Endothelial cell of umbilical vein (primary cell): Measurements from ENCODE around the gene CHMP4A. TPM values are rescaled to one million over a fixed set of nuclear protein-coding genes. Genes with fewer than 3 reads are reported as not detected.

Experiments
- Bru-seq: library from RNA; stranded (reverse); fragments of 400-500 nt; gene quantifications from one replicate; lab custom pipeline; 2021; lab: Mats Ljungman, UMichigan
- BruChase-seq, 2 experiments: library from RNA; stranded (reverse); fragments of 400-500 nt; gene quantifications; one replicate each; lab custom pipeline; 2021; lab: Mats Ljungman, UMichigan
- BruUV-seq: library from RNA; stranded (reverse); fragments of 400-500 nt; replicated peaks from 2 replicates; lab custom pipeline; 2021; lab: Mats Ljungman, UMichigan
- CTCF ChIA-PET: fragments of 300-600, 350-600 bp; sonication (Branson Sonifier 250); formaldehyde crosslinking; loops from one replicate; lab custom pipeline; 2021; ENCODE audit warnings: antibody characterized with exemption, inconsistent platforms; lab: Charles Lee
- POLR2A ChIA-PET: fragments of 300-600, 350-600 bp; sonication (Branson Sonifier 250); formaldehyde crosslinking; loops from one replicate; lab custom pipeline; 2021; ENCODE audit warnings: antibody characterized with exemption, inconsistent platforms; lab: Charles Lee
- DNase-seq: peaks from one replicate; pipeline ENCODE4 v3.0.0-alpha.2; 2011; ENCODE audit warnings: low read depth, low spot score
- FAIRE-seq: peaks from 2 replicates; lab custom pipeline; 2011; peaks lifted over from hg19 to GRCh38; lab: Jason Lieb, UNC
- H2AFZ ChIP-seq: 2 replicates; pipeline ENCODE4 v1.6.0; 2012; ENCODE audit warnings: low read depth, low read length, control low read depth, inconsistent platforms
- H3K27ac ChIP-seq: 2 replicates; pipeline ENCODE4 v1.5.1; 2011; ENCODE audit warnings: low read depth, mild to moderate bottlenecking, control low read depth, low read length, moderate library complexity; ENCODE audit not compliant: insufficient read depth
- H3K27me3 ChIP-seq, 2 experiments: 2 replicates each; pipeline versions ENCODE4 v1.6.0 to v1.6.1; 2011; ENCODE audit warnings: low read length in 2 of 2, mixed read lengths in 1 of 2; ENCODE audit not compliant: control insufficient read depth in 2 of 2, insufficient read depth in 2 of 2
- H3K36me3 ChIP-seq, 2 experiments: 2 replicates in 1 of 2; 3 replicates in 1 of 2; pipeline ENCODE4 v1.5.1; 2011; ENCODE audit warnings: low read length in 2 of 2, mild to moderate bottlenecking in 1 of 2, moderate library complexity in 1 of 2; ENCODE audit not compliant: control insufficient read depth in 2 of 2, insufficient read depth in 2 of 2; ENCODE audit errors: extremely low read depth in 1 of 2
- H3K4me1 ChIP-seq: 3 replicates; pipeline ENCODE4 v1.5.1; 2011; ENCODE audit warnings: mild to moderate bottlenecking, low read length; ENCODE audit not compliant: control insufficient read depth, insufficient read depth; ENCODE audit errors: extremely low read depth
- H3K4me2 ChIP-seq: 2 replicates; pipeline ENCODE4 v1.6.1; 2011; ENCODE audit warnings: low read length, control low read depth, mixed read lengths; ENCODE audit not compliant: insufficient read depth
- H3K4me3 ChIP-seq, 3 experiments: fragments of 200-600 bp in 1 of 3; sonication (generic), shearing (Covaris generic) in 1 of 3; replicated peaks in 1 of 3; 2 replicates each; pipeline ENCODE4 v1.5.1; 2011 to 2016; ENCODE audit warnings: control low read depth in 3 of 3, low read length in 3 of 3, mild to moderate bottlenecking in 2 of 3, inconsistent platforms in 1 of 3, low read depth in 1 of 3, moderate library complexity in 1 of 3; ENCODE audit not compliant: insufficient read depth in 1 of 3
- H3K79me2 ChIP-seq: 2 replicates; pipeline ENCODE4 v1.6.0; 2012; ENCODE audit warnings: low read length, inconsistent platforms; ENCODE audit not compliant: control insufficient read depth, insufficient read depth
- H3K9ac ChIP-seq: replicated peaks from 2 replicates; pipeline ENCODE3; 2011; ENCODE audit warnings: low read length, control low read depth; ENCODE audit not compliant: insufficient read depth; ENCODE audit errors: extremely low read depth
- H3K9me1 ChIP-seq: replicated peaks from 3 replicates; pipeline ENCODE4 v1.6.0; 2011; ENCODE audit warnings: mild to moderate bottlenecking, low read length; ENCODE audit not compliant: control insufficient read depth, insufficient read depth; ENCODE audit errors: extremely low read depth
- H3K9me3 ChIP-seq: replicated peaks from 2 replicates; pipeline ENCODE4 v1.5.1; 2012; ENCODE audit warnings: low read length, inconsistent platforms; ENCODE audit not compliant: control insufficient read depth, insufficient read depth
- H4K20me1 ChIP-seq: replicated peaks from 2 replicates; pipeline ENCODE3; 2011; ENCODE audit warnings: mild to moderate bottlenecking, low read length; ENCODE audit not compliant: control insufficient read depth, insufficient read depth; ENCODE audit errors: extremely low read depth
- EZH2 ChIP-seq: IDR thresholded peaks from 2 replicates; pipeline ENCODE4 v1.6.1; 2012; ENCODE audit warnings: borderline replicate concordance, low read depth, mild to moderate bottlenecking, moderate library complexity, low read length, inconsistent platforms; ENCODE audit not compliant: severe bottlenecking
- FOS ChIP-seq: IDR thresholded peaks from 2 replicates; pipeline ENCODE4 v1.6.1; 2011; ENCODE audit warnings: mild to moderate bottlenecking, low read length, moderate library complexity, borderline replicate concordance; ENCODE audit not compliant: insufficient read depth
- GATA2 ChIP-seq: IDR thresholded peaks from 2 replicates; pipeline ENCODE4 v1.7.0; 2011; ENCODE audit warnings: low read depth, mild to moderate bottlenecking, moderate library complexity, mixed read lengths, low read length; ENCODE audit not compliant: insufficient read length, insufficient read depth
- JUN ChIP-seq: IDR thresholded peaks from 2 replicates; pipeline ENCODE4 v1.6.1; 2011; ENCODE audit warnings: borderline replicate concordance, low read depth; ENCODE audit not compliant: insufficient read length, insufficient read depth
- MYC ChIP-seq: IDR thresholded peaks from one replicate; pipeline ENCODE4 v1.6.1; 2011; ENCODE audit warnings: mild to moderate bottlenecking, low read depth, low read length
- POLR2A ChIP-seq: IDR thresholded peaks from 2 replicates; pipeline ENCODE4 v1.6.1; 2012; ENCODE audit warnings: low read depth, mild to moderate bottlenecking, control low read depth, low read length
- POLR2AphosphoS5 ChIP-seq: IDR thresholded peaks from 2 replicates; pipeline ENCODE4 v1.6.1; 2012; ENCODE audit warnings: low read depth, mild to moderate bottlenecking, control low read depth, low read length, moderate library complexity; ENCODE audit not compliant: insufficient read depth
- dilution Hi-C: fragments of 300-500 bp; cut with MboI; formaldehyde crosslinking; loops from one replicate; pipeline ENCODE4 v1.15.0; 2019; ENCODE audit warnings: low sequenced_read_pairs; ENCODE audit not compliant: extremely low pct_ligation_motif_present
- intact Hi-C: fragments of 100-400 bp; cut with micrococcal nuclease; formaldehyde crosslinking; loops from one replicate; pipeline ENCODE4 v1.10.0; 2022
- long read RNA-seq: library from polyadenylated mRNA; stranded (forward); transcript quantifications from one replicate; pipeline ENCODE4 v2.0.0, GENCODE V29; 2021
- polyA minus RNA-seq, 3 experiments: library from RNA; depleted of rRNA, polyadenylated mRNA; stranded (reverse); fragments of >200 nt; gene quantifications; 1 replicate in 1 of 3; 2 replicates in 2 of 3; pipeline ENCODE4 v1.2.3, GENCODE V29; 2011
- polyA plus RNA-seq, 4 experiments: library from polyadenylated mRNA; depleted of rRNA in 3 of 4; stranded (reverse) in 3 of 4; unstranded in 1 of 4; fragments of >200 nt; gene quantifications; 2 replicates each; pipeline versions ENCODE4 v1.2.1 to v1.2.3, GENCODE V29; 2011 to 2012; ENCODE audit warnings: missing spikeins in 1 of 4
- total RNA-seq: library from RNA; stranded (reverse); gene quantifications from 2 replicates; pipeline ENCODE4 v1.2.3, GENCODE V29; 2021
- TF ChIP-seq, protein P1 (sequence below): IDR thresholded peaks from 2 replicates; pipeline ENCODE4 v1.6.1; 2011; ENCODE audit not compliant: insufficient read depth, insufficient read length
- TF ChIP-seq, protein P2 (sequence below), 2 donors: IDR thresholded peaks; 1 replicate in 1 of 2; 2 replicates in 1 of 2; pipeline ENCODE4 v1.5.1; 2011; ENCODE audit warnings: low read length in 2 of 2, mild to moderate bottlenecking in 2 of 2, moderate library complexity in 2 of 2, control low read depth in 1 of 2, inconsistent platforms in 1 of 2, low read depth in 1 of 2; ENCODE audit not compliant: insufficient read depth in 1 of 2; ENCODE audit errors: extremely low read depth in 1 of 2

The CHMP4A gene, protein sequence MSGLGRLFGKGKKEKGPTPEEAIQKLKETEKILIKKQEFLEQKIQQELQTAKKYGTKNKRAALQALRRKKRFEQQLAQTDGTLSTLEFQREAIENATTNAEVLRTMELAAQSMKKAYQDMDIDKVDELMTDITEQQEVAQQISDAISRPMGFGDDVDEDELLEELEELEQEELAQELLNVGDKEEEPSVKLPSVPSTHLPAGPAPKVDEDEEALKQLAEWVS
- total RNA-seq (39.7 and 40.9 TPM in 2 replicates), polyA plus RNA-seq (32.6 and 46.4 TPM in 2 replicates), polyA minus RNA-seq (11.0 and 19.8 TPM in 2 replicates), Bru-seq, nascent RNA (percentile 89 among the genes with signal in this experiment), BruChase-seq, experiment 1, labeled RNA remaining after a 6-hour chase (percentile 93 among the genes with signal in this experiment), BruChase-seq, experiment 2, labeled RNA remaining after a 2-hour chase (percentile 97 among the genes with signal in this experiment)
- 65.5 and 78.6 TPM in 2 replicates for polyA plus RNA-seq (2011; cell fraction: cytosol; rRNA removed)
- polyA plus RNA-seq (2011; cell fraction: nucleus; rRNA removed): 33.8 and 46.3 TPM in 2 replicates
- 45.3 and 52.3 TPM in 2 replicates for polyA plus RNA-seq (2012)
- 7.4 TPM for polyA minus RNA-seq (2011; cell fraction: cytosol; rRNA and poly(A)+ RNA removed)
- polyA minus RNA-seq (2011; cell fraction: nucleus; rRNA and poly(A)+ RNA removed): 7.4 and 10.4 TPM in 2 replicates
- long read RNA-seq, transcript CHMP4A-201 (6 exons, 1,393 nt): major isoform, 145 of 168 reads
- long read RNA-seq, partial matches to known transcripts: 3 of 168 reads
- long read RNA-seq, other reads (novel, unspliced or antisense): 18 of 168 reads

DNA sequence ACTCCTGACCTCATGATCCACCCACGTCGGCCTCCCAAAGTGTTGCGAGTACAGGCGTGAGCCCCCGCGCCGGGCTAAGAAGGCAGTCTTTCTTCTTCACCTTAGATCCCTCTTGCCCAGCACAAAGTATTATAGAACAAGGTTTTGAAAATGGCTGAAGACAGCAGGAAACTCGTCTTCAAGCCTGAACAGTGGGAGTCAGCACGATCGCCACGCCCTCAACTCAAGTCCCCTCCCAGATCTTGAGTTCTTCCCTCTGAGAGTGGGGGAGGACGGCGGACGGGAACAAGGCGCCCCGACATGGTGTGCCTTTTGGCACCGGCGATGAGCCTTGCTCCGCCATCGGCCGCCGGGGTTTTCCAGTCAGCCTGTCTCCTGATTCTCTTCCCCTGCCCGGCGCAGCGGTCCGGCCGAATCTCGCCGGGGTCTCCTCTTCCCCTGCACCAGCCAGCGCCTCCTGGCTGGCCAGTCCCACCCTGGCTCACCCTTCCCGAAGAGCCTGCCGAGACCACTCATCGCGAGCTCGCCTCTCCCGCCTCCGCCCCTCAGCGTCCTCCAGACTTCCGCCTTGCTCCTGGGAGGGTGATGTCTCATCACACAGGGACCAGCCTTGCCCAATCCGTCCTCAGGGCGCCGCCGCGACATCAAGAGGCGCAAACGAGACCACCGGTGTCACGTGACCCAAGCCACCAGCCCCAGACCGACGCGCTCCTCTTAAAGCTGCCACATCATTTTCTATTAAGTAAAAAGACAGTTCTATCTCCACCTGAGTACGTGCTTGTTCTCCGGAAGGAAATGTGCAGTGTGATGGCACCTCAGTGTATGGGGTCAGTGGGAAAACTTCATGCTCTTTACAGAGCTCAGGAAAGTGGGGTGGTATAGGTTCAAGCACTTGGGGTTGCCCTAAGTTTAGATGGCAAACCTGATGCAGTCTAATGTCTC lies at the start of gene CHMP4A:
CHMP4A (minus strand) TSS at position 565 of the 942 bp plus-strand sequence; CDS start at position 516, 49 bp downstream.
- ChIA-PET CTCF (interaction anchor here (0.7 to 4.9 kb wide), 13 partner anchors 12 to 218 kb away, joined by 3 to 71 read pairs (median 5); partner anchors contain the start of genes CIDEB, DHRS1, IPO4 and IRF9), POLR2A (interaction anchor here (0.9 to 3.4 kb wide), 8 partner anchors 12 to 95 kb away, joined by 3 to 21 read pairs (median 5); partner anchors contain the start of genes CIDEB, GMPR2, IPO4 and PSME2)
- intact Hi-C loops (loop anchor here (1.0 kb wide), 5 partner anchors 11 to 66 kb away; partner anchors contain the start of genes GMPR2, IRF9, NEDD8 and RNF31), dilution Hi-C loops (no loop called here)
- Histone ChIP-seq H2AFZ (peak within 1 kb of the TSS; percentile 56), H3K4me3 (peak within 1 kb of the TSS; percentile 3 to 90 (median 46)), H3K4me2 (peak within 1 kb of the TSS; percentile 47), H3K4me1 (peaks cover 11% of the 10 kb centered on the region), H3K27ac (peak within 1 kb of the TSS; percentile 91), H3K36me3 (peaks cover 4 to 14% of the 10 kb centered on the region in 2 experiments), H3K79me2 (peaks cover 2% of the 10 kb centered on the region), H3K9ac (peak within 1 kb of the TSS; percentile 93), H3K9me1 (no peaks in the 10 kb centered on the region), H4K20me1 (no peaks in the 10 kb centered on the region), H3K27me3 (no peaks in the 10 kb centered on the region), H3K9me3 (no peaks in the 10 kb centered on the region)
- DNase-seq (peak; percentile 99), FAIRE-seq (peak; percentile 99)
- no TSS peak for BruUV-seq
- TF ChIP-seq EZH2 (no peak), JUN (no peak), POLR2AphosphoS5 (peak; percentile 89), POLR2A (peak; percentile 85), GATA2 (no peak), FOS (peak; percentile 7), MYC (no peak)
- TF ChIP-seq, protein P1, sequence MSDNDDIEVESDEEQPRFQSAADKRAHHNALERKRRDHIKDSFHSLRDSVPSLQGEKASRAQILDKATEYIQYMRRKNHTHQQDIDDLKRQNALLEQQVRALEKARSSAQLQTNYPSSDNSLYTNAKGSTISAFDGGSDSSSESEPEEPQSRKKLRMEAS: peak; percentile 78
- TF ChIP-seq, protein P2, sequence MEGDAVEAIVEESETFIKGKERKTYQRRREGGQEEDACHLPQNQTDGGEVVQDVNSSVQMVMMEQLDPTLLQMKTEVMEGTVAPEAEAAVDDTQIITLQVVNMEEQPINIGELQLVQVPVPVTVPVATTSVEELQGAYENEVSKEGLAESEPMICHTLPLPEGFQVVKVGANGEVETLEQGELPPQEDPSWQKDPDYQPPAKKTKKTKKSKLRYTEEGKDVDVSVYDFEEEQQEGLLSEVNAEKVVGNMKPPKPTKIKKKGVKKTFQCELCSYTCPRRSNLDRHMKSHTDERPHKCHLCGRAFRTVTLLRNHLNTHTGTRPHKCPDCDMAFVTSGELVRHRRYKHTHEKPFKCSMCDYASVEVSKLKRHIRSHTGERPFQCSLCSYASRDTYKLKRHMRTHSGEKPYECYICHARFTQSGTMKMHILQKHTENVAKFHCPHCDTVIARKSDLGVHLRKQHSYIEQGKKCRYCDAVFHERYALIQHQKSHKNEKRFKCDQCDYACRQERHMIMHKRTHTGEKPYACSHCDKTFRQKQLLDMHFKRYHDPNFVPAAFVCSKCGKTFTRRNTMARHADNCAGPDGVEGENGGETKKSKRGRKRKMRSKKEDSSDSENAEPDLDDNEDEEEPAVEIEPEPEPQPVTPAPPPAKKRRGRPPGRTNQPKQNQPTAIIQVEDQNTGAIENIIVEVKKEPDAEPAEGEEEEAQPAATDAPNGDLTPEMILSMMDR (IDR thresholded peaks at IDR 0.05; ENCODE audit: extremely low read depth in 1 of 2, insufficient read depth in 1 of 2, low read depth in 1 of 2, low read length in 2 of 2): no peak
